HL-60/S4 treated with phorbol 12-myristate 13-acetate at 8.2 ng/mL for 4 days and 3 days (cell line): ENCODE data around the gene TTC29.
"Not testable (repeated sequence)": the region's sequence is repeated elsewhere in the genome, so short reads cannot be mapped to it uniquely, and the experiment has no call there.

ENCODE experiments used
- in situ Hi-C: fragments of 300-500 bp; cut with MboI; formaldehyde crosslinking; loops from 2 replicates; pipeline ENCODE4 v1.15.0; 2022; ENCODE audit warnings: low sequenced_read_pairs

The TTC29 gene

DNA sequence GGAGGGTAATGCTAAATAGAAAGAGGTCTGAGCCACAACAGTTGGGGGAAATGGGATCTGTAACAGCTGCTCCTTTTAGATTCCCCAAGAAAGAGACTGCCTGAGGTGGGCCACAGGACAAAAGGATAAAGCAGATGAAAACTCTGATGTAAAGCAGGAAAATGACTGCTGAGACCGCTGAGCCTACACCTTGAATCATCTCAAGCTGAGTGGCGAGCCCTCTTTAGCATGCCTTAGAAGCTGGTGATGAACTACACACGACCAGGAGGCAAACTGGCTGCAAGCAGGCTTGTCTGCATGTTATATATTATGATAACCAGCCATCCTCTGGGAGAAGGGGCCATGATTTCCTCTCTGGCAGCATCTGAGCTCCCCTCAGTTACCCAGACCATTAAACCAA is 88.4 kb downstream of the TTC29 start:
- in situ Hi-C loops = no loop called here

DNA sequence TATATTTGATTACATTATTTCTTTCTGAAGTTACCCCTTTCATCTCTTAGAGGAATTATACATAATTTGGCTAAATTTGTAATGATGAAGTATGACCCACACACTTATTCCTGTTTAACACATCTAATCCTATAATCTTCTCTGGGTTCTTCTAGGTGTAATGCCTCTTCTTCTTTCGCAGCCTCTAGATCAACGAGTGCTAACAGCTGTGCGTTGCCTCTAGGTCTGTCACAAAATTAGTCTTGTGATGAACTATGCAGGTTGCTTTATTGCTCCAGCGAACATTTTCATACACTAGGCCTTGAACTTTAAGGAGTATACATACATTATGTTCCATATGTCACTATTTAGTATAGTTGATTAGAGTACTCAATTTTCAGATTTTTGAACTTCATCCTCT is 89.9 kb downstream of the TTC29 start:
- in situ Hi-C loops = no loop called here

DNA sequence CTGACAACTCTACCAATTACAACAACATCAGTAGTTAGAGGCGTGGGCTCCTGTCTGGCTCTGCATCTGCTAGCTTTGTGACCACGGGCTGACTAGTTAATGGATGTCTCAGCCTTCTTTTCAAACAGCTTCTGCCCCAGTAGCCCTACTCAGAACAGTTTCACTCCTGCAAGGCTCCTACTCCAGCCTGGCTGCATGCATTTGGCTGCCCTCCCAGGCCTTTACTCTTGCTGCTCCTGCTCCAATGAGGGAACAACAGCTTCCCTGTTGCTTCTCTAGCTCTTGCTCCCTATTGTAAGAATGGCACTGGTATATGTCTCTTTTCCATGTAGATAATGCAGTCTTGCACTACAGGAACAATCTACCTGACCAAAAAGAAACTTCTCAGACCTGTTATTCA is 93.3 kb downstream of the TTC29 start:
- in situ Hi-C loops = no loop called here

DNA sequence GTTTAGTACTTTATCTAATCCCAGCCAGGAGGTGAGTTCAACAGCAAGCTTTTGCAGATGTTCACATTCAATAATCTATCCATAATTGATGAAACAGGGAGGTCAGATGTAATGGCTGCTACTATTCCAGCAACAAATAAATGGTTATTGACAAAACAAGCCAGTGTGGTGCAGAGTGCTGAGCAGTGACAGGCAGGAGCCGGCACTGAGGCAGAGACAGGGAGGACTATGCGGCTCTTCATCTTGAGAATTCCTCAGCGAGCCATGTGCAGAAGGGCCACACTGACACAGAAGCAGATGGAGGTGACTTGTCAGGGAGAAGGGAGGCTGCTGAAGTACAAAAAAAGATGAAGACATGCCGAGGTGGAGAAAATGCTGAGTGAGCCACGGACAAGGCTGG is 98.3 kb downstream of the TTC29 start:
- in situ Hi-C loops = no loop called here

DNA sequence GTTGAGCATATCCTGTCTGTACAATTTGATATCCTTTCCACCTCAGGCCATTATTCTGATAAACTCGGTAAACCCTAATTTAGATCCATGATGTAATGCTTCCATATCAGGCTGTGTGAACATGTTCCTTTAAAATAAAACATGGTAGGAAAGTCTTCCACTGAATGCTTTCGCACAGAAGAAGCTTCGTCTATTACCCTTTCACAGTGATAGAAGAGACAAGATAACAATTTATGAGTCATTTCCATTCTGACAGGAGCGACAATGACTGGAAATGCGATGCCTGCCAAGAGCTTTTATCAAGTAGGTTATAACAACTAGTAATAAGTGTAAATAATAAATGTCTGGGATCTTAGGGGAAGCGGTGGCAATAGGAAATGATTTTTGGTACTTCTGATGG is 98.8 kb downstream of the TTC29 start:
- in situ Hi-C loops = no loop called here

DNA sequence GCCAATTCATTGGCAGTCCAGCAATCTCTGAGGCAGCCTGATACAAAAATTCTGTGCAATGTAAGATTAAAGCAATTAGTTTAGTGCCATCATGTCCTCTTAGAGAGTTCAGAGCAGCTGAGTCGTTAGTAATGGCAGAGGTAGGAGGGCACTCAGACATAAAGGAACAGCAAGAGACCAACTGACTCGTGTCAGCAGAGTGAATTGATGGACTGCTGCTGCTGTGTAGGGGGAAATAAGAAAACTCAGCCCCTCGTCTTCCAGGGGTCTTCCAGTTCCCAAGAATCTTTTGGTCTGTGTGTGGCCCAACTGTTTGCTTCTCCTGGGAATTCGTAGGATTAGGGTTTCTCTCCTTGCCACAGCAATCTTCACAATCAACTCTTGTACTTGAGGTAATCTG is 100.9 kb downstream of the TTC29 start:
- in situ Hi-C loops = no loop called here

DNA sequence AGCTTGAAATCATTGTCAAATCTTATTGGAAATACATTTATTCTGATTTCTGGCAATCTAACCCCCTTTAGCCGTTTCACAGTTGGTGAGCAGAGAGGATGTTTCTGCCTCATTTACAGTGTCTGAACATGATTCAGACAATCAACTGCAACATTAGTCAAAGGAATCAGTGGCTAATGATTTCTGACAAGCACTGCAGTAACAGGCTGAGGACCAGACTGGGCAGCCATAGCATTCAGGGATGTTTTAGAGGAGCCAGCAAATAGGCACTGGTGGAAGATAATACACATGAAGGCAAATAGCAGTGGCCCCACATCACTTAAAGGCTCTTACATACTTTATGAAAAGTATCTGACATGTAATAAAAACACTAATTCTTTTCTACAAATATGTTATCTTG is 102.8 kb downstream of the TTC29 start:
- in situ Hi-C loops = no loop called here

DNA sequence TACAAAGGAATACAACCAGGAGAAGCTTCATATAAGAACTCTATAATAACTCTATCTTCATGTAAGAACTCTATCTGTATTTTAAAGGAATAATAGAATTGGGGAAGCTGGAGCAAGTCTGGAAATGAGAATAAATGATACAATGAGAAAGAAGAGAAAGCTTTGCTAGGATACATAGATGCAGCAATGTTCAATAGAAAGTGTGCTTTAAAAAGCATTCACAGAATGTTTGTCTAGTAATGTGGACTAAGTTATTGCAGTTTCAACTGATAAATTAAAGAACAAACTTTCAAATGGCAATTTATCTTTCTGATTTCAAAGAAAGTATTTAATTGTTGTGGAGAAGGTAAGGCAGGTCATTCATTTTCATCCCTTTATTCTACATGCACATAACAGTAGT is 104.9 kb downstream of the TTC29 start:
- in situ Hi-C loops = no loop called here

DNA sequence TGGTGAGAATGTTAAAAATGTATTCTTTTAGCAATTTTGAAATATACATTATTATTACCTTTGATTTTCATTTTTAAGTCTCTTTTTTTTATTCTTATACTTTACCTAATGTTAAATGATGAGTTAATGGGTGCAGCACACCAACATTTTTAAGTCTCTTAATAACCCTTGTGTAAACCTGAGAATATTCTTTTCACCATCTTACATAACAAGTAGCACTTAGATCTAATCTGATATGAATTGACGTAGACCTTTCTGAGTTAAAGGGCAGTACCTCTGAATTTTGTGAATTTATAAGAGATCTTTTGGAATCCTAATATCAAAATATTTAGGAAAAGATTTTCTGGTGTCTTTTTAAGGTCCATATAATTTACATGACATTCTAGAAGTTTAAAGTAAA is 110.6 kb downstream of the TTC29 start:
- in situ Hi-C loops = no loop called here

DNA sequence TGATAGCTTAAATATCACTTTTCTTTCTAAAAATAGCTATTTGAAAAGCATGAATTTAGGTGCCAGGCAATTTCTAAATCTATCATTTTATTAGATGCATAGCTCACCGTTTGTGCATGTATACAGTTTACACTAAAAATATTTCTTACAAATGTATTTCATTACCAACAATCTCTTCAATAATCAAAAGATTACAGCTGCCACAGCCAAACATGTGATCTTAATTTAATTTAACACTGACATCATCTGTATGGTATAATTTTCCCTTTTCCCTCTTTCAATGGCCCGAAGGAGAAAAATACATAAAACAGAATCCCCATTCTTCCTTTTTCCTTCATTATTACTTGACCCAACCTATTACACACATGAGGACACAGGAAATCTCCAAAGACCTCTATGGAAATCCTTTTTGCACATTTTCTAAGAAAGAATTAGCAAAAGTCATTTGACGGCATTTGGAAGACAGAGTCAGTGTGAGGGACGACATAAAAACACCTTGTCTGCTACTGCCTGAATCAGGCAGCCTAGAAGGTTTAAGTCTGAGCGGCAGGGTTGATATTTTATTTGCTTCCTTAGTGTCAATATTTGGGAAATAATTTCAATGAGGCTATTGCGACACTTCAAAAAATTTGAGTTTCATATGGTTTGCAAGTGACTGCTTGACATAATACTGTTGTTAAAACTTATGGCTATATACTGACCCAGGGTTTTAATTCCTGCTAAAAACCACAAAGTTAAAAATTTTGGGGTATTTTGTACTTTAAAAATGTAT is 111.2 kb downstream of the TTC29 start:
- in situ Hi-C loops = no loop called here

DNA sequence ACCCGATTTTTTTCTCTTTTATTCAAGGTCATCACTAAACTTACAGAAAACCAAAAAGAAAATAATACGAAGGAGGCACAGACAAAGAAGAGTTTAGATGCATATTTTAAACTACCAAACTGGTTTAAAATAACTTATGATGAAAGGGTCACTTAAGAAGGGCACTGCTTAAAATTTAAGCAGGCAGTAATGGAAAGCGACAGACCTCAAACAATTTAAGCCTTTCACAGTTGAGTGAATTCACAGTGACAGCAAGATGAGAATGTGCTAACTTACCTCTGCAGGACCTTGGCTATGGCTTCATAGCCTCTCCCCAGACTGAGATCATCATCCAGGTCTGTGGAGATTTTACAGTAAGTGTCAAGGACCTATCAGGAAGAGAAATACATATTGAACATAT is 112.1 kb downstream of the TTC29 start:
- in situ Hi-C loops = no loop called here

DNA sequence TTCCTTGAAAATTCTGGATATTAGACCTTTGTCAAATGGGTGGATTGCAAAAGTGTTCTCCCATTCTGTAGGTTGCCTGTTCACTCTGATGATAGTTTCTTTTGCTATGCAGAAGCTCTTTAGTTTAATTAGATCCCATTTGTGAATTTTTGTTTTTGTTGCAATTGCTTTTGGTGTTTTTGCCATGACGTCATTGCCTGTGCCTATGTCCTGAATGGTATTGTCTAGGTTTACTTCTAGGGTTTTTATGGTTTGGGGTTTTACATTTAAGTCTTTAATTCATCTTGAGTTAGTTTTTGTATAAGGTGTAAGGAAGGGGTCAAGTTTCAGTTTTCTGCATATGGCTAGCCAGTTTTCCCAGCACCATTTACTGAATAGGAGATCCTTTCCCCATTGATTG is 122.7 kb downstream of the TTC29 start:
- in situ Hi-C loops = not testable (repeated sequence)

DNA sequence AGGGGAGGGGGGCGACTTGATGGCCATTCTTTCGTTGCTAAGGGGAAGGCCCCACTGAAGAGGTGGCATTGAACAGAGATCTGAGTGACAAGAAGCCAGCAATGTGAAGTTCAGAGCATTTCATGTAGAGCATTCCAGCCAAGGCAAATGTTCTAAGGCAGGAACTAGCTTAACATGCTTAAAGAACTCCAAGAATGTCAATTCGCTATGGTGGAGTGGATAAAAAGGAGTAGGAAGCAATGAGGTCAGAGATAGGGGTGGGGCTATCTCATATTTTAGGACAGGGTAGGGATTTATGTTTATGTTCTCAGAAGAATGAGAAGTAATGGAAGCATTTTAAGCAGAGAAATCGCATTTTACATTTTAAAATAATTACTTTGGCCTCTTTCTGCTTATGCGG is 130.9 kb downstream of the TTC29 start:
- in situ Hi-C loops = no loop called here

DNA sequence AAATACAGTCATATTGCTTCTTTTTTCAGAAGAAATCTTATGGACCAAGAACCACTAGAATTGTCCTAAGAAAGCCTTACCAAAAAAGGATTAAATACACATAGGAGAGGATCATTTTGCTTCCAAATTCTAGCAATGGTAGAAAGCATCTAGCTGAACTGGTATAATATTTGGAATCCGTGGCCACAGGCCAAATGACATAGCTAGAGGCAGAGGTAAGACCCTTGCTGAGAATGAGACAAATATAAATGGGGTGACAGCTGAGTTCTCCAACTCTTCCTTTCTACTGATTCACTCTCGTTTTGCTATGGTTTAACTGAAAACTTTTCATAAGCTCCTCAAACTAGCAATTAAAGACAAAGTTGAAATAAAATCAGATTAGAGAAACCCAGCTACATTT is 150.0 kb downstream of the TTC29 start:
- in situ Hi-C loops = no loop called here

DNA sequence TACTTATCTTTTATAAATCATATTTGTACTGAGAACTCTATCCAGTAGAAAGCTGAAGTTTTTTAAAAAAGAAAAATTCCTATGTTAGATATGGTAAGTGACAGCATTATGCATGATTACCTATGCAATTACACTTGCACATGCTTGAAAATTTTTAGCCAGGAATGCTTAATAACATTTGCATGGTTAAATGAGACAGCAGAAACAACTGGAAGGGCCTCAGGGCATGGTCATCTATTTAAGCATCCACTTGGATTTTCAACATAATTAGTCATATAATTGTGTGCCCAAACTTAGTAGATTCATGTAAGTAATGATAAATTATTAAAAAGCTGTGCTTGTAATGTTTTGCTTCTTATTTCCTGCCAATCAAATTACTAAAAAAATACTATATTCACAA is 151.9 kb downstream of the TTC29 start:
- in situ Hi-C loops = no loop called here

DNA sequence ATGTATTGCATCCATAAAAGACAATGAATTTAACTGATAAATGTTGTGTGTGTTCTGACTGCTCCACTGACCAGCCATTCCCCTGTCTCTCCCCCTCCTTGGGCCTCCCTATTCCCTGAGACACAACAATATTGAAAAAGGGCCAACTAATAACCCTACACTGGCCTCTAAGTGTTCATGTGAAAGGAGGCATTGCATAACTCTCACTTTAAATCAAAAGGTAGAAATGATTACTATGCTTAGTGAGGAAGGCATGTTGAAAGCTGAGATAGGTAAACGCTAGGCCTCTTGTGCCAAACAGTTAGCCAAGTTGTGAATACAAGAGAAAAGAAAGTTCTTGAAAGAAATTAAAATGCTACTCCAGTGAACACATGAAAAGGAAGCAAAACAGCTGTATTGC is 154.2 kb downstream of the TTC29 start:
- in situ Hi-C loops = no loop called here

DNA sequence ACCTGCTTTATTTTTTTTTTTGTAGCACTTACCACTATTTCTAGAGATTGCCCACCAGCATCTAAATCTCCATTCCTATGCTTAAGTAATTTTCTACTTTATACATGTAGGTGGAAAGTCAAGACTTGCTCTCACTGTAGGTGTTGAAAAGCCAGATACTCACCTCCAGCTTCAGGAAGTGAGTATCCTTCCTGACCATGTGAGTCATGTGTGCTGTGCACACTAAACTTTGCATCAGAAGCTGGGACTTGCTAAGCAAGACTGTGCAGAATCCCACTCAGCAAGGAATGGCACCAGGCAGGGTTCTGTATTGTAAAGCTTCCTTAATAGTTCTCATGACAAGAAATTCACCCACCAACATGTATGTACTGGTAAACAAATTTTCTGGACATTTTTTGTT is 155.1 kb downstream of the TTC29 start:
- in situ Hi-C loops = no loop called here

DNA sequence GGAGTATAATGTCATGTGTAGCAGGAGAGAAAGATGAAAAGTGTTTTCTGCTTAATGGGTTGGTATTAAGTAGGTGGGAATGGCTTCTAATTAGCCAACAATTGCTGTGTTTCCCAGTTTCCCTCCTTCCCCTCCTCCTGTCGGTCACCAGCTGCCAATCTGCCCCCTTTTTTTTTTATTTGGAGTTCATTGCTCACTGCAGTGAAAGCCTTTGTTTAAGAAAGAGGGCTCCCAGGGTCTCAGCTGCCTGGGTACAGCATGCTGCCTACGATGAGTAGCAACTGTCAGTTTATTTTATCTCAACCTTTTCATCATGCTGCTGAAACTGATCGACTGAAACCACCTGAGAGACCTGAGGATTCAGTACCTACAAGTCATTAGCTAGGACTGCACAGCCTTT is 157.9 kb downstream of the TTC29 start:
- in situ Hi-C loops = no loop called here

DNA sequence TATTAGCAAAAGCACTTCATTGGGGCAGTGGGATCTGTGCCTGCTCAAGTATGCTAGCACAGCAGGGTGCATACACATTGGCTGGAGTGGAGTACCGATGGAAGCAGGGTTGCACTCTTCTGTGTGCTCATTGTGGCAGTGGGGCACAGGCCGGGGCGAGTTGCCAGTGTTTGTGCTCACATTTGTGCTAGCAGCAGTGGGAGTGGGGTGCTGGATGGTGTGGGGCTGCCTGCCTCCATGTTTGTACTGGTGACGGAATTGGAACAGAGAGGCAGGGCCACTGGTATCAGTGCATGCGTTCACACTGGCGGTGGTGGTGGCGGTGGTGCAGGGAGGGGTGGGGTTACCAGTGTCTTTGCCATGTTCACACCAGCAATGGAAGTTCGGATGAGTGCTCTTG is 169.0 kb downstream of the TTC29 start:
- in situ Hi-C loops = no loop called here

DNA sequence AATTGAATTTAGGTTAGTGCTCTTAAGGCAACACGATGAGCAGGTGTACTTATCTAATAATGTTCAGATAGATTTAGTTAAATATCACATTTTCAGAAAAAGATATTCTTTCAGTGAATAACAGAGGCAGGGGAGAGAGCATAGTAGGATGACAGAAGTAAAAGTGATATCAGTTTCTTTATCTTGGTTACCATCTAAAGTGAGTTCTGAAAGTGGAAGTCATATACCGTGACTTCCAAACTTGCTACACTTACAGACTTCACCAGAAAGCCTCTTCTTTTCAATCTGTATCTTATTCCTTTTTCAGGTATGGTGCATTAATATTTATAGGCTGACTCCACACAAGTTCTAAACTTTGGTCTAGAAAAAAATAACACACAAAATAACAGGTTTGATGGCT is 182.1 kb downstream of the TTC29 start:
- in situ Hi-C loops = no loop called here

DNA sequence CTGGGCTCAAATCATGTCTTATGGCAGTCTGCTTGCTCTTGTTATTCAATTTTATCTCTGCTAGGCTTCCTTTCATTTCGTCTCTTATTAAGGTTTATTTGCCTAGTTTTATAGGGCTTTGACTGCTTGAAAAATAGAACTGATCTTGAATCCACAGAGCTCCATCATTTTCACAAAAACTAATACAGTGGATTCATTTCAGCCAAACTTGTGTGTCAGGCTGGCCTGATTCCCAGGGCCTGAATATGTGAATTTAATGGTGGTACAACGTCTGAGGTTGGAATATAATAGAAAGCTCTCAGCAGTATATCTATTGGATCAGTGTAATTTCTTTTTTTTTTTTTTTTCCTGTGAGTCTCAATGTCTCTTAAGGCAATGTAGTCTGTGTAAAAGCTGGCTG is 183.6 kb downstream of the TTC29 start:
- in situ Hi-C loops = no loop called here

DNA sequence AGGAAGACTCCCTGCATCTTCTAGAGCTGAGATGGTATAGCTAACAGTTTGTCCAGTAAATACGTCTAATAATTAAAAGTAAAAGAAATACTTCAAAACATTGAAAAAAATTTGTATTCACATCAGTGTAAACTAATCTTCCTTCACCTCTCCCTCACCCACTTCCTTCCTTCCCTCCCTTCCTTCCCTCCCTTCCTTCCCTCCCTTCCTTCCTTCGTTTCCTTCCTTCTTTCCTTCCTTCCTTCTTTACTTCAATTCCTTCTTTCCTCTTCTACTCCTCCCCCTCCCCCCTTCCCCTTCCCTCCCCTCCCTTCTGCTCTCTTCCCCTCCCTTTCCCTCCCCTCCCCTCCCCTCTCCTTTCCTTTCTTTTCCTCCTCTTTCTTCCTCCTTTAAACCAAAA is 203.2 kb downstream of the TTC29 start:
- in situ Hi-C loops = no loop called here

DNA sequence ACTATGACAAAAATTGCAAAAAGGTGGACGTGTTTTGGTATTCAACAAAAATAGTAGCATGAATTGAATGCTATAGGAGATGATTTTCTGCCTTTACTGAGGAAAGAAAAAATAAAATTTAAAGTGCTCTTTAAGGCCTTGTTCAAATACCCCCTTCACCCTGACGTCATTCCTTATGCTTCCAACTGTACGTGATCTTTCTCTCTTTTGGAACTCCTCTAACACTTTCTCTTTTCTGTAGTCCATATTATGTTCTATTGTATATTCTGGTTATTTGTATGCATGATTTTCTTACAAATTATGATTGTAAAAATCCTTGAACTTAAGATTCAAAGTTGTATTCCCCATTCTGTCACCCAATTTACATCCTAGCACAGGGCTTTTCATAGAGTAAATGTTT is 206.5 kb downstream of the TTC29 start:
- in situ Hi-C loops = no loop called here
